Stimulated activated CD8-positive, alpha-beta memory T cell treated with anti-CD3 and anti-CD28 coated beads, Interleukin-4, amount 100 ng/mL, for 1 hour (primary cell): ENCODE data around the gene GRM3.
"Not testable (repeated sequence)": the region's sequence is repeated elsewhere in the genome, so short reads cannot be mapped to it uniquely, and the experiment has no call there.

Experiments used
- DNase-seq, 2 donors: peaks; one replicate each; pipeline ENCODE4 v3.0.0-alpha.2; 2020; ENCODE audit warnings: low read depth in 2 of 2, low spot score in 1 of 2

The GRM3 gene

DNA sequence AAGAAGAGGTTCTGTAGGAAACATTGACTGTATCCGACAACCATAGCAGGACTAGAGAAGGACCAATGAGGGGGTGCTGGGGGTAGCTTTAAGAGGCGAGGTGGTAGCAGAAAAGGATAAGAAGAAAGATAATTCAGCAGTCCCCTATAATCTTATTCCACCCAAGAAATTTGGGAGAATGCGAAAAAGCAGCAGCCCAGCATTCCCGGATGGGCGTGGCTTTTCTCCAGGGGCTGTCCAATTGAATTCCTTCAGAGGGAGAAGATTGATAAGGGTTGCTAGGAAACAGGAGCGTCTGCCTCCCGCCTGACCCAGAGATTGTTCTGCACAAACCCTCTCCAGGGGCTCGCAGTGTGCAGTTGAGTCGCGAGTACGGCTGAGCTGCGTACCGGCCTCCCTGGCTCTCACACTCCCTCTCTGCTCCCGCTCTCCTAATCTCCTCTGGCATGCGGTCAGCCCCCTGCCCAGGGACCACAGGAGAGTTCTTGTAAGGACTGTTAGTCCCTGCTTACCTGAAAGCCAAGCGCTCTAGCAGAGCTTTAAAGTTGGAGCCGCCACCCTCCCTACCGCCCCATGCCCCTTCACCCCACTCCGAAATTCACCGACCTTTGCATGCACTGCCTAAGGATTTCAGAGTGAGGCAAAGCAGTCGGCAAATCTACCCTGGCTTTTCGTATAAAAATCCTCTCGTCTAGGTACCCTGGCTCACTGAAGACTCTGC, at the start of gene GRM3:
Gene GRM3, plus strand, starts transcription at position 349 of the 721 bp plus-strand sequence. CDS start 121,237 bp downstream, outside the sequence.
- DNase-seq: no peak

DNA sequence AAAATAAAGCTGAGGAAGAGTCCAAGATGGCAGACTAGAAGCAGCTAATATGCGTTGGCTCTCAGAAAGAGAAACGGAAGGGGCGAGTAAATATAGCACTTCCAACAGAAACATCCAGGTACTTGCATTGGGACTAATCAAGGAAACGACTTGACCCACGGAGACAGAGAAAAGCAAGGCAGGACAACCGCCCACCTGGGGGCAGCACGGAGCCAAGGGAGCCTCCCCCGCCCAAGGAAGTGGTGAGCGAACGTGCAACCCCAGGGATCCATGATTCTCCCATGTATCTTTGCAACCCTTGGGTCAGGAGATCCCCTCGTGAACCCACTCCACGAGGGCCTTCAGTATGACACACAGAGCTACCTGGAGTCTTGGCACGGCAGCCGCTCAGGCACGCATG, 45.4 kb upstream of the GRM3 start:
- DNase-seq: no peak

DNA sequence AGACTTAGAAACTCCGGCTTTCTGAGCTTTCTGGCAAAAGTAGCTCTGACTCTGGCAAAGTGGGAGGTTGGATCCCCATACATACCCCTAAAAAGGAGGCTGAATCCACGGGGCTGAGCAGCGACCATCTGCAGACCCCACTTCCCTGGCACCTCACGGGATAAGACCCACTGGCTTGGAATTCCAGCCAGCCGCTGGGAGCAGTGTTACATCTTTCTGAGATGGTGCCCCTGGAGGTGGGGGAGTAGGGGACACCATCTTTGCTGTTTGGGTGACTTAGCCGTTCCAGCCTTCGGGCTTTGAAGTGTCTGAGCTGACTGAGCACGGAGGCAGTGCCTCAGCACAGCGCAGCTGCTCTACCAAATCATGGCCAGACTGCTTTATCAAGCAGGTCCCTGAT, 45.0 kb upstream of the GRM3 start:
- DNase-seq: no peak

DNA sequence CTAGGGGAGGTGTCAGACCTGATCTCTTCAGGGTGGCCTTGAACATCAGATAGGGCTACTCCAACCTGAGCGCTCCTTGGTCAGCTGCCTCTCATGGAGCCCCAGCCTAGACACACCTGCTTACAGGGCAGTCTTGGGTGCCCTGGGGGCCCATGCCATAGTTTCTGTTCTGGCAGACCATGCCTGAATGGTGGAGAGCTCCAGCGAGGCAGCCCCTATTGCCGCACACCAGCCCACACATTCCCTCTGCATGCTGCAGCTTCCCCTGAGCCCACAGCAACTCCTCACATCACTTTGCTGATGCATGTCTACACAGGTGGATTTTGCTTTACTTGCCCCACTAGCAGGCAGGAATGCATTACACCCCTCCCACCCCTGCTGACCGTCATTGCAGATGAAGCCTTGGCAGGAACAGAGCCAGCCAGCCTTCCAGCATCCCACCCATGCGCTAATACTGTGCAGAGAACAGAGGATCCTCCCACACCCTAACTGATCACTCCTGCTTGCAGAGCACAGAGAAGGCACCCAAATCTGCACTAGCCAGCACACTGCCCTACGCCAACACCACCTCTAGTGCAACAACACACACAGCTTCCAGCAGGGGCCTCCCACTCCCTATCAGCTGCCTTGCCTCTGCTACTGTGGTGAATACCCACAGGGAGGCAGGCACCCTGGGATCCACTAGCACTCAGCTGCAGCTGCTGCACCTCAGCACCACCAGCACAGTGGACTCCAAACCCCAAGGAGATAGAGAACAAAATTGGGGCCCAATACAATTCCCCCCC, 43.0 kb upstream of the GRM3 start:
- no peak for DNase-seq

DNA sequence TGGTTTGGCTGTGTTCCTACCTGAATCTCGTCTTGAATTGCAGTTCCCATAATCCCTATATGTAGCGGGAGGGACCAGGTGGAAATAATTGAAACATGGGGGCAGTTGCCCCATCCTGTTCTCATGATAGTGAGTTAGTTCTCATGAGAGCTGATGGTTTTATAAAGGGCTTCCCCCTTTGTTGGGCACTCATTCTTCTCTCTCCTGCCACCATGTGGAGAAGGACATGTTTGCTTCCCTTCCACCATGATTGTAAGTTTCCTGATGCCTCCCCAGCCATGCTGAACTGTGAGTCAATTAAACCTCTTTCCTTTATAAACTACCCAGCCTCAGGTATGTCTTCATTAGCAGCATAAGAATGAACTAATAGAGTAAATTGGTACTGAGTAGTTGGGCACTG, 28.0 kb upstream of the GRM3 start:
- not testable (repeated sequence) for DNase-seq

DNA sequence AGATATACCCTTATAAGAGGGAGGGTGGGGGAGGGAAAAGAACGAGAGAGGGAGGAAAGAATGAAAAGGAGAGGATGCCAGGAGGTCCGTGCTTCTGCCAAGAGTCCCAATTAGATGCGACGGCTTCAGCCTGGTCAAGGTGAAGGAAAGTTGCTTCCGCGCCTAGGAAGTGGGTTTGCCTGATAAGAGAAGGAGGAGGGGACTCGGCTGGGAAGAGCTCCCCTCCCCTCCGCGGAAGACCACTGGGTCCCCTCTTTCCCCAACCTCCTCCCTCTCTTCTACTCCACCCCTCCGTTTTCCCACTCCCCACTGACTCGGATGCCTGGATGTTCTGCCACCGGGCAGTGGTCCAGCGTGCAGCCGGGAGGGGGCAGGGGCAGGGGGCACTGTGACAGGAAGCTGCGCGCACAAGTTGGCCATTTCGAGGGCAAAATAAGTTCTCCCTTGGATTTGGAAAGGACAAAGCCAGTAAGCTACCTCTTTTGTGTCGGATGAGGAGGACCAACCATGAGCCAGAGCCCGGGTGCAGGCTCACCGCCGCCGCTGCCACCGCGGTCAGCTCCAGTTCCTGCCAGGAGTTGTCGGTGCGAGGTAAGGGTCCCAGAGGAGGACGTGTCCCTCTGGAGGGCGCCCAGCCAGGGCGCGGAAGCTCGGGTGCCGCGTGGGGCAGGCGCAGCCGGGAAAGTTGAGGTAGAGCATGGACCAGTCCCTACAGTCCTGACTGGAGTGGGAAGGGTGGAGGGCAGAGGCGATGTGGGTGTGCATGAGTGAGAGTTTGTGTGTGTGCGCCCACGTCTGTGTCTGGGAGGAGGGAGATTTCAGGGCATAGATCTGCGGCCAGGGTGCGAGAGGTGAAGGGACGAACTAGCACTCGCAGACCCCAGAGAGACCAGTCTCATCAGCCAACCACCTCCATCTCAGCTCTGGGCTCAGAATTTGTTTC, 844 bp downstream of the GRM3 start:
- DNase-seq: no peak

DNA sequence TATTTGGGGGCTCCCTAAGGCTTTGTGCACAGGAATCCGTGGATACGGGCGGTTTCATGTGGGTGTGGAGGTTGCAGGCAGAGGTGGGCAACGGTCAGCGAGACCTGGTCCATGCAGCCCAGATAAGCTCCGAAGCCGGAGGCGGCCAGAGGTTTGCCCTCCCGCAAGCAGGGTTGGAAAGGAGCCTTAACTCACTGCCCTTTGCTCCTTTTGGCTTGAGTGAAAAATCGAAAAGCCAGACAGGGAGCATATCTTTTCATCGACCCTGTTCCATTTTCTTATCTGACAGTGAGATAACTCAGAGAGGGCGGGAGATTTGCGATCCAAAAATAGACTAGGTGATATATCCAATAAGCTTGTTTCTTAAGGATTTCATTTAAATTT, 1.5 kb downstream of the GRM3 start:
- no peak for DNase-seq

DNA sequence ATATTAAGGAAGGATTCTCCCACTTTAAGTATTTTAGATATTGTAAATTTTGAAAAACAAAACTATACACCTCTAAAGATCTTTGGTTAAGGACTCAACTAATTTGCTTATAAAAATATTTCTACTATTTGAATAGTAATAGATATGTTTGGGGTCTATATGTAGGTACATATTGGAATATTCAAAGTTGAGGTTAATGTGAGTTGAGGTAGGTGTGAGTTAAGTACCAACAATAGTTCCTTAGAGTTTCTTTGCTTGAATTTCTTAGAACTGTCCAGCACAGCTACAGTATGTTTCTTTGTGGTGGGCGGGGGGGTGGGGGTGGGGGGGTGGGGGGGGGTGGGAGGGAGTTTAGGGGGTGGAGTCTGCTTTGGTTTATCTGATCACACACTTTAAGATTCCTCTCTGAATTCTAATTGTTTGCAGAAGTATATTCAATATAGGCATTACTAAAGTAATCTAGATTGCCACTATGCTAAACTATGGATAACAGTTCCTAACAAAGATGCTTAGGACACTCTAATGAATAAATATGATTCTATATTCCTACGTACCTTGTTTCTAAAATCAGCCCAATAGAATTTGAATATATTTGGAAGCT, 2.1 kb downstream of the GRM3 start:
- DNase-seq: no peak

DNA sequence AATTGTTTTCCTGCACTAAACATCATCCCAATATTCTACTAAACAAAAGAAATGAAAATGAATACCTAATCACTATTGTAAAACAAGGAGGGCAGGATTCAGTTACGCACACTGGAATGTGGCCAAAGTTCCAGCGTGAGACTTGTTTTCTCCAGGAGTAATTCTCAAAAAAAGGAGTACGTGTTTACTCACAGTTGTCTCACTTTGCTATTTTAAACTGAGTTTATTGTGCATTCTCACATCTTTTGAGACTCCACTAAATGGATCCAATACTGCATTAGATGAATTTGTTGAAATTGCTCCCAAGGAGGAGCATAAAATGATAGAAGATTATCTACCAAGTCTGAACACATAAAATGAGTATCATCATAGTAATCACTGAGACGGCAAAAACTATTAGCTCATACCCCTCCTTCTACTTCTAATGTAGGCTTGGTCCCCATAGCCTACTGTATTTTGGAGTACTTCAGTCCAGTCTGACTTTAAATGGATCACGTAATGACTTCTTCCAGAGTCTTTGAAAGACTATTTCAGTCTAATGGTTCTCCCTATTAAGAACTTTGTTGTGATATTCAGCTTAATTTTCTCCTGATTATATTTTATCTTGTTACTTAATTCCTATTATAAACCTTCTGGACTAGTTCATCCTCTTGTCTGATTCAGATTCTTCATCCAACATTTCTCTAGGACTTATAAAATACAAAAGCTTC, 3.8 kb downstream of the GRM3 start:
- DNase-seq: no peak

DNA sequence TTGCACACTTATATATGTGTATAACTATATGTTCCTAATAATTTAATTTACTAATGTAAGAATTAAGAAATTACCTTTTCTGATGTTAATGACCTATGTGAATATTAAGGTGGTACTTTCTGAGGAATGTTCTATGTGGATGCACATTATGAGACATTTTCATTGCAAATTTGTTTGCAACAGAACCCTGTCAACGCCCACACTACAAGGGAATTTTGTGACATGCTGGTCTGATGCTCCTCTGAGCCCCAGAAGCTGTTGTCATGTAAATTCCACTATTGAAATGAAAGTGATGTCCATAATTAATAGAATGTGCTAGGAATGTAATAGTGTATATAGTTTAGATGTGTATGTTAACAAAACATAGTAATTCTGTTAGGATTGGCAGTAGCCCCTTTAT, 4.5 kb downstream of the GRM3 start:
- DNase-seq: no peak

DNA sequence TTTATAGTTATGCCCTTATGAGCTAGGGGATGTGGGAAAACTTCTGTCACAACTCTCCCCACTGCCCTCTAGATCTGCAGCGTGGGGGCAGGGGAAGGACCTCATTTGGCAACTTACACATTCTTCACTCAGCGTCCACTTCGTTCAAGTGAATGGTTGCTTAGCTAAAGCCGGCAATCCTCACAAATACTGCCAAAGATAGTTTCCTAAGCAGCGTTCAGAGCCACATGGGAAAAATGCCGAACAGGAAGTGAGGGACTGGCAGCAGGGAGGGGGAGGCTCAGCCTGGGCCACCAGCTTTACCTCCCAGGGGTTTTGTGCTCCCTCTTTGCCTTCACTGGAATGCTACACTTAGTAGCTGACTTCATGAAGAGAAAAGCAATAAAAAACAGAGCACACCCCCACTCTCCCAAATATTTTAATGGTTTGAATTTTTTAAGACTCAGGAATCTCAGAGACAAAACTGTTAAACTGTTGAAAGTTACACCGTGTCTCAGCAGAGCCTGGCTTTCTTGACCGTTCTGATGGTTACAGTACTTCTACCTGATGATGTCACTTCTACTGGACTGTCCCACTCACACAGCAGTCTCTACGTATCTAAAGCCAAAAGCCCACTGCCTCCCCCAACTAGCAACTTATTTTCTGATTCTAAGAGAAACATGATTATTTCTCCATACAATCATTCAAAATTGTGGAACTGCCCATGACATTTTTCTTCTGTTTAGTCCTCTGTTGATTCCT, 10.4 kb downstream of the GRM3 start:
- DNase-seq: no peak

DNA sequence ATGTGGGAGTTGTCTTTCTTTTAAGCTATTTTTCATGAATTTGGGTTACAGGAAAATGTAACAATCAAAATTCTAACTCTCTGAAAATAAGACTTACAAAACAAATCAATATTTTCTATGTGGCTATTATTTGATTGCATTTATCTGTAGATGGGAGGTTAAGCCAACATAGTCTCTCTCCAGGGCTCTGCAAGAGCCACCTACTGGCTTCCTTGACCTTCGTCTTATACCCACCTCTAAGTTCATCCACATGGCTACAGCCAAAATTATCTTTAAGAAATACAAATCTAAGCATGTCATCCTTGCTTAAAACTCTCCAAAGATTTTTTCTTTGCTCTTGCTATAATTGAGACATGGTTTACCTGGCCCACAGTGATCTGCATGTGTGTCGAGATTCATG, 14.2 kb downstream of the GRM3 start:
- no peak for DNase-seq

DNA sequence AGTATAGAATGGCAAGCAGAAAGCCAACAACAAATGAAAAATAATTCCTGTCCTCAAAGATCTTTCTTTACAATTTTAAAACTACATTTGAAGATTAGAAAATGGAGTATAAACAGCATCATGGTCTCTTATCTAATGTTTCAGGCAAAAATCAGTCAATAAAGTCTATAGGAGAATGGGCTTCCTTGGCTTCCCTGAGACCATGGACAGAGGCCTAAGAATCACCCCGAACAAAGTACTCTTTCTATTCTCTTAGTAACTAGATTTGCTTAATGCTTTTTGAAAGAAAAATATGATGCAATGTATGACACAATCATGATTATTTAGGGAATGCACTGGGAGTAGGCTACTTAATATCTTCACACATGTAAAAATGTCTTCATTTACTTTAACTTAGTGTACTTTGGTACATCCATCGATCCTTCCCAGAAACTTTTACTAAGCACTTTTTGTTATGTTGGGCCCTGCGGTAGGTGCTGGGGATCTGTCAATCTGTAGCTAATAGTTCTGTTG, 17.3 kb downstream of the GRM3 start:
- DNase-seq: no peak

DNA sequence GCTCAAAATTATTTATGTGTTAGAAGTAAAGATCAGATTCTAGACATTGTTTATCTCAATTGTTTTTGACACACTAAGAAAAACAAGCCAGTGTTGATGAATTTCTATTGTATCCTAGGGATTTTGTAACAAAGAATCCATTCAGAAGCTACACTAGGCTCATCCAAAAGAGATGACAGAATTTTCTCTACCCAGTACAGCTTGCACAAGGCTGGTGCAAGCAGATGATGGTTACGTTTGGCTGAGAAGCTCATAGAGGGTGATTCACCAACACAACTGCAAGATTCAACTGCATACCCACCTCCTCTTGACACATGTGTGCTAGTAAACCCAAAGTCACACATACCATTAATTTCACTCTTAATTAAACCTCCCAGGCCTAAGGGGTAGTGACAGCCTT, 20.8 kb downstream of the GRM3 start:
- no peak for DNase-seq

DNA sequence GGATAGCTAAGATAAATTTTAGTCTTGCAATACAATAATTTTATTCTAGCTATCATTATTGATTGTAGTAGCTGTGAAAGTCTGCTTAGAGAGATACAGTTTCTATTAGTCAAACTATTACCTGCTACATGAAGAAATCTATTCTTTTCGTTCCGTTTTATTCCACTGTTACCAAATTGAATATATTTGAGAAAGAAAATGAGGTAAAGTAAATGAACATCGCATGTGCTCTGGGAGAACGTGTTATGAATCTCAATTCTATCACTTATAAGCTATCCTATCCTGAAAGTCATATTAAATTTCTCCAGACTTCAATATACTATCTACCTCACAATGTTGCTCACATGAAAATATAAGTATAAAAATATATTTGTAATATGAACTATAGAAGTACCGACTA, 21.3 kb downstream of the GRM3 start:
- no peak for DNase-seq

DNA sequence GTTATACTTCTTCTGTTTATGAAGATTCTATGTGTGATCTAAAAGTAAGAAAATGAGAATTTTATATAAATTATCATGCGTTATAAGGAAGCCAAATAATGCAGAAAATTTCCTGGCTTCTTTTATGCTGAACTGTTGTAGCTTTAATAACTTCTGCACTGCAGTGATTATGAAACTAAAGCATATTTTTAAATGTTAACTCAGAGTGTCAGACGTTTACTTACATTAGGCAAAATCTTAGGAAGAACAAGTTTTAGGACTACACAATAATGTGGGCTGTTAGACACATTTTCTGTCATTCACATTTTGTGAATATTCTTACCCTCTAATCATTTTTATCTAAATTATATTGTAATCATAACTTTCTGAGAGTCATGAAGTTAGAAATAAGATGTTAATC, 22.0 kb downstream of the GRM3 start:
- no peak for DNase-seq

DNA sequence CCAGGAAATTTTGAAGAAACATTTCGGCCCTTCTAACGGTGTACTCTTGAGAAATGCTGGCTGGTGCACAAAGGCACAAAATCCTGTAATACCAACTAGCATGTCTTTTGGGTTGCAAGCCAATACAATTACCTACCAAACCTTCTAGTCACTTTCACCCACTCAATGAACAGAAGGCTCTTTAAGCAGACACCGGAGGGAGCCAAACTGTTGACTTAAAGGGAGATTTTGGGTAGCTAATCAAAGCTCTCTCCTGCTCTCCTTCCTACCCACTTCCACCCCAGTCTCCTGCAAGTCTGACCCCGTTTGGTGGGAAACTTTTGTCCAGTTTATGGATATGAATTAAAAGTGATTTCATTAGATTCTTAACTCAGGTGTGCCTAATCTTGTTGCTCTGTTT, 24.0 kb downstream of the GRM3 start:
- no peak for DNase-seq

DNA sequence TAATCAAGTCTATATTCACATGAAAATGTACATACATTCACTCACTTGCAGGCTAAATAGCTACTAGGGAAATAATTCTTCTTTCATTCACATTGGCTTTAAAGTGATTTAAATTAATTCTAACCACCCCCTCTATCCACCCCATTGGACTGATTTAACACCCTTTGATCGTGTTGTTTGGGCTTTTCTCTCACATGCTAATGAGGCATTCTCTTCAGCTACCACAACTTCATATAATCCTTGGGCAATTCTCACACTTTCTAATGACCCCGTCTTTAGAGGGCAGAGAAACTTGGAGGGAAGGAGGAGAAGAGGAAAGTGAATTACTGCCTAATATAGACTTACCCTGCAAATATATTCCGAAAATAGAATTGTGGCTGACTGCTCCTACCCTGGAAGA, 24.6 kb downstream of the GRM3 start:
- DNase-seq: no peak

DNA sequence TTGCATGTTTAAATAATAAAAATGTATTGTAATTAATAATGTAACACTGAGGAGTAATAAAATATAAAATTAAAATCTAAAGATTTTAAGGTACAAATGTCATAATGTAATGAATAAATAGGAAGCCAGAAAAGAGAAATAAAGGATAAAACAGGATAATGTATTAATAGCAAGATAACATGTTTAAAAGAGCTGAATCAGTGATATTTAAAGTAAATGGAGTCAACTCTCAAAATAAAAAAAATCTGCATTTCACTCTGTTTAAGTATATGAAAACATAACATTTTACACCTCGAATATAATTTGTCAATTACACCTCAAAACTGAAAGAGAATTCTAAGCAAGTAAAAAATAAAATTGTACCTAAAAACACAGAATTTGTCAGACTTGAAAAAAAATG, 44.1 kb downstream of the GRM3 start:
- DNase-seq: no peak

DNA sequence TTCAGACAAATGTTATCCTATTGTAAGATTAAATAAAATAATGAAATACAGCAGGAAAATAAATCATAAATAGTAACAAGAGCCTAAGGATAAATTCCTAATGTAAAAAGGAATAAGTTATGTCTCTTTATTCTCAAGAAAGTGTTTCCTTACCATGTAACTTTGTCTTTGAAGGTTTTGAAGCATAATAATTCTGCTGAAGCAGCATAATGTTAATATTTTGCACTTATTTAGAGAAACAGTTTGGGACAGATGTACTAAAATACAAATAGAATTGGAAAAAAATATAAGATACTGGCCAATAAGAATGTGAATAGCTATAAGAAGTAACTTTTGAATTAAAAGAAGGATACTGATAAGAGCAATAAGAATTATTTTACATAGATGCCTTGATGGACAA, 45.7 kb downstream of the GRM3 start:
- DNase-seq: no peak
